Measurements from ENCODE around the gene STEEP1. TPM values are rescaled to one million over a fixed set of nuclear protein-coding genes. Genes with fewer than 3 reads are reported as not detected.

STEEP1 gene
- total and polyA plus RNA-seq, 2 of the 13 experiments (the other 11 are each of a cell fraction or from before 2014, with no cell fraction given), result 7.7 to 23.1 TPM

DNA sequence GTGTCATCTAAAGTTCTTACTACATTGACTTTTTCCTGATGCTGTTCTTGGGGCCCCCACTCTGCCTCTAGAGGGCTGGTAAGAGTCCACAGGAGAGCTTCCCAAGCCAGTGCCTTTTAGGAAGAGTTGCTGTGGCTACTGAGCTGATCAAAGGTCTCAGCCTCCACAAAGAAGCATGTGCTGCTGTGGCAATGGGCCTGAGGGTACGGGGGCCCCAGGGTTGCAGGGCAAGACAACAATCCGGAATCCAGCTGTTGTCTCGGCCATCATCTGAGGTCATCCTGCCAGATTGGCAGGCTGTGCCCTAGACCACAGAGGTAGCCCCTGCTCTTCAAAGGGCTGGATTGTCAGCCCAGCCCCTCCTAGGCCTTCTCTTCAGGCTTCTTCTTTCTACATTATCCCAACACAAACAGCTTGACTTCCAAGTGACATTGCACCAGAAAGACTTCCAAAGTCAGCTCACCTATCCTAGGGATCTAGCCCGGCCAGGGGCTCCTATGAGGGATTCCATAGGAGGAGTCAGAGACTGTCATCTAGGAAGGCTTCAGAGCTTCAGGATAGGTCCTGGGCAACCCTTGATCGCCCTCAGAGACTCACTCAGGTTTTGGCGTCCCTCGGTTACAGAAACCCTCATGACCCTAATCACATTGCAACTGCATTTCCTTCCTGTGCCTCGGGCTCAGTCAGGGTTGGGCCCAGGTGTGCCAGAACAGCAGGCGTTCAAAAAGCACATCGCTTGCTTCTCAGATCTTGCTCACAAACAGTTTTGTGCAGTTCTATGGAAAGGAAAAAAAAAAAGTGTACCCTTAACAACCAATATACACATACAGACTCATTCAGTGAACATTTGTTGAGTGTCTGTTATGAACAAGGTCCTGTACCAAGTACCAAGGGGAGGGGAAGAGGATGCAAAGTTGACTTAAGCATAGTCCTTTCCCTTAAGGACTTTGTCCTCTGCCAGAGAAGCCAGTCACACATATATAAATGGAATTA is 69.2 kb downstream of the STEEP1 start (continued):
- TF ChIP-seq CTCF (CRISPR knock-in tag; IDR thresholded peaks at IDR 0.05) (peak; percentile 40), HNF4A (CRISPR knock-in tag; IDR thresholded peaks at IDR 0.05) (peak; percentile 93), MED1 (CRISPR knock-in tag; IDR thresholded peaks at IDR 0.05) (peak; percentile 49), ZFP62 (CRISPR knock-in tag; IDR thresholded peaks at IDR 0.05) (no peak), ZMYM2 (CRISPR knock-in tag; IDR thresholded peaks at IDR 0.05) (no peak), IRX3 (CRISPR knock-in tag; IDR thresholded peaks at IDR 0.05; ENCODE audit: borderline replicate concordance, low read depth) (no peak), KLF13 (CRISPR knock-in tag; IDR thresholded peaks at IDR 0.05) (no peak), NFKB2 (CRISPR knock-in tag; IDR thresholded peaks at IDR 0.05; ENCODE audit: borderline replicate concordance) (peak; percentile 34; the same call in 1 of the 2 replicates), ZFX (CRISPR knock-in tag; IDR thresholded peaks at IDR 0.05; ENCODE audit: low read depth) (peak; percentile 60), RBM22 (optimal IDR thresholded peaks at IDR 0.05; ENCODE audit: low read length) (no peak), ZNF629 (CRISPR knock-in tag; conservative IDR thresholded peaks at IDR 0.05) (peak; percentile 97), CEBPG (CRISPR knock-in tag; IDR thresholded peaks at IDR 0.05) (0 out of 2 replicates have a peak, but pooled peaks have one; percentile 14), ZNF20 (CRISPR knock-in tag; IDR thresholded peaks at IDR 0.05) (no peak), ZBTB20 (CRISPR knock-in tag; IDR thresholded peaks at IDR 0.05; ENCODE audit: borderline replicate concordance, low read depth) (no peak), REL (CRISPR knock-in tag; conservative IDR thresholded peaks at IDR 0.05) (no peak), ZNF660 (CRISPR knock-in tag; IDR thresholded peaks at IDR 0.05; ENCODE audit: borderline replicate concordance, low read depth) (no peak), MIXL1 (CRISPR knock-in tag; IDR thresholded peaks at IDR 0.05) (no peak), HOXA9 (CRISPR knock-in tag; IDR thresholded peaks at IDR 0.05; ENCODE audit: borderline replicate concordance) (no peak), ZFY (CRISPR knock-in tag; IDR thresholded peaks at IDR 0.05) (peak; percentile 63)
- TF ChIP-seq, protein P1, sequence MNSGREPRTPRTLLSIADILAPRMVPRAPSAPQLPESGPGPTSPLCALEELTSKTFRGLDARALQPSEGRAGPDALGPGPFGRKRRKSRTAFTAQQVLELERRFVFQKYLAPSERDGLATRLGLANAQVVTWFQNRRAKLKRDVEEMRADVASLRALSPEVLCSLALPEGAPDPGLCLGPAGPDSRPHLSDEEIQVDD (CRISPR knock-in tag; IDR thresholded peaks at IDR 0.05; ENCODE audit: borderline replicate concordance), result no peak
- TF ChIP-seq, protein P2, sequence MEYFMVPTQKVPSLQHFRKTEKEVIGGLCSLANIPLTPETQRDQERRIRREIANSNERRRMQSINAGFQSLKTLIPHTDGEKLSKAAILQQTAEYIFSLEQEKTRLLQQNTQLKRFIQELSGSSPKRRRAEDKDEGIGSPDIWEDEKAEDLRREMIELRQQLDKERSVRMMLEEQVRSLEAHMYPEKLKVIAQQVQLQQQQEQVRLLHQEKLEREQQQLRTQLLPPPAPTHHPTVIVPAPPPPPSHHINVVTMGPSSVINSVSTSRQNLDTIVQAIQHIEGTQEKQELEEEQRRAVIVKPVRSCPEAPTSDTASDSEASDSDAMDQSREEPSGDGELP (IDR thresholded peaks at IDR 0.05; ENCODE audit: borderline replicate concordance, low read depth), result peak; percentile 78; the same call in 1 of the 2 replicates
- TF ChIP-seq, protein P3, sequence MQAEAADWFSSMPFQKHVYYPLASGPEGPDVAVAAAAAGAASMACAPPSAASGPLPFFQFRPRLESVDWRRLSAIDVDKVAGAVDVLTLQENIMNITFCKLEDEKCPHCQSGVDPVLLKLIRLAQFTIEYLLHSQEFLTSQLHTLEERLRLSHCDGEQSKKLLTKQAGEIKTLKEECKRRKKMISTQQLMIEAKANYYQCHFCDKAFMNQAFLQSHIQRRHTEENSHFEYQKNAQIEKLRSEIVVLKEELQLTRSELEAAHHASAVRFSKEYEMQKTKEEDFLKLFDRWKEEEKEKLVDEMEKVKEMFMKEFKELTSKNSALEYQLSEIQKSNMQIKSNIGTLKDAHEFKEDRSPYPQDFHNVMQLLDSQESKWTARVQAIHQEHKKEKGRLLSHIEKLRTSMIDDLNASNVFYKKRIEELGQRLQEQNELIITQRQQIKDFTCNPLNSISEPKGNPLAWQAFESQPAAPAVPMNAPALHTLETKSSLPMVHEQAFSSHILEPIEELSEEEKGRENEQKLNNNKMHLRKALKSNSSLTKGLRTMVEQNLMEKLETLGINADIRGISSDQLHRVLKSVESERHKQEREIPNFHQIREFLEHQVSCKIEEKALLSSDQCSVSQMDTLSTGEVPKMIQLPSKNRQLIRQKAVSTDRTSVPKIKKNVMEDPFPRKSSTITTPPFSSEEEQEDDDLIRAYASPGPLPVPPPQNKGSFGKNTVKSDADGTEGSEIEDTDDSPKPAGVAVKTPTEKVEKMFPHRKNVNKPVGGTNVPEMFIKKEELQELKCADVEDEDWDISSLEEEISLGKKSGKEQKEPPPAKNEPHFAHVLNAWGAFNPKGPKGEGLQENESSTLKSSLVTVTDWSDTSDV (CRISPR knock-in tag; IDR thresholded peaks at IDR 0.05), result no peak

Measured in HepG2 (cell line).